ENCODE measurements around the gene TNFRSF19.

DNA sequence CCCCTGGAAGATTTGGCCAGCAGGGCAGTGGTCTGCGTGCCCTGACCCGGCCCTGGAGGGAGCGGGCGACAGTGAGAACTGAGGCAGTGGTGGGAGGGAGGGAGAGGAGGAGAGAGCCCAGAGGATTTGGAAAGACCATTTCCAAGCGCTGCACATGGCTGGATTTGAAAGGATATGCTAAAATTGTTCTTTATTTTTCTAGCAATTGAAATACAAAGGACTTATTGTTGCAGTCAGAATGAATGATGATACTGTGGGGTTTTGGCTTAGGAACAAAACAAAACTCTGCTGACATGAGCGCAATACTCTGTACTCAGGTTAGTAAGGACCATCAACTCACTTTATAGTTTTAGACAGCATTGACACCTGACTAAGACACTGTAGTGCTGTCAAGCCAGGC, 69.5 kb downstream of the TNFRSF19 start:
- TF ChIP-seq CTCF (IDR thresholded peaks at IDR 0.05) (no peak), POLR2A (IDR thresholded peaks at IDR 0.05) (no peak)

All from body of pancreas (tissue), 4 donors.